Peyer's patch (tissue), 4 donors: ENCODE measurements around the gene STX18. TPM values are rescaled to one million over a fixed set of nuclear protein-coding genes. Genes with fewer than 3 reads are reported as not detected.
A peak's percentile ranks its signal among the peaks of the same experiment; 100 is the strongest.

Source experiments
- DNase-seq, 3 donors: peaks; one replicate each; pipeline ENCODE4 v3.0.0-alpha.2; 2017 to 2019
- H3K27ac ChIP-seq, 4 donors: fragments of 200-600 bp; sonication (generic); one replicate each; pipeline ENCODE4 v1.5.1; 2016 to 2019
- H3K27me3 ChIP-seq, 2 donors: fragments of 200-600 bp; sonication (generic); one replicate each; pipeline ENCODE4 v1.5.1; 2019
- H3K36me3 ChIP-seq, 3 donors: fragments of 200-600 bp; sonication (generic); one replicate each; pipeline ENCODE4 v1.5.1; 2016 to 2019
- H3K4me1 ChIP-seq, 4 donors: fragments of 200-600 bp; sonication (generic); one replicate each; pipeline ENCODE4 v1.5.1; 2016 to 2019
- H3K4me3 ChIP-seq, 4 donors: fragments of 200-600 bp; sonication (generic); 1 replicate in 3 of 4; 2 replicates in 1 of 4; pipeline ENCODE4 v1.5.1; 2016 to 2019; ENCODE audit warnings: mild to moderate bottlenecking in 1 of 4
- H3K9me3 ChIP-seq, 4 donors: fragments of 200-600 bp; sonication (generic); one replicate each; pipeline ENCODE4 v1.5.1; 2016 to 2019; ENCODE audit warnings: mild to moderate bottlenecking in 1 of 4
- POLR2A ChIP-seq, 2 donors: fragments of 450-650 bp; IDR thresholded peaks; one replicate each; pipeline ENCODE4 v1.5.1; 2017; ENCODE audit warnings: antibody characterized with exemption in 2 of 2, mild to moderate bottlenecking in 2 of 2, moderate library complexity in 2 of 2
- total RNA-seq, 4 donors: library from RNA; depleted of rRNA; stranded (reverse); fragments of >200 nt; gene quantifications; one replicate each; pipeline ENCODE4 v1.1.0, GENCODE V29; 2016
- TF ChIP-seq, protein P1 (sequence below), 6 experiments: fragments of 450-650 bp in 4 of 6; fragments of 200-600 bp in 2 of 6; sonication (generic) in 1 of 6; IDR thresholded peaks; one replicate each; pipeline ENCODE4 v1.5.1; 2017 to 2019; ENCODE audit warnings: antibody characterized with exemption in 6 of 6, mild to moderate bottlenecking in 3 of 6, moderate library complexity in 1 of 6

The STX18 gene
- total RNA-seq, 4 donors from 2014 or later = 33.0 to 56.0 (median 42.3) TPM

DNA sequence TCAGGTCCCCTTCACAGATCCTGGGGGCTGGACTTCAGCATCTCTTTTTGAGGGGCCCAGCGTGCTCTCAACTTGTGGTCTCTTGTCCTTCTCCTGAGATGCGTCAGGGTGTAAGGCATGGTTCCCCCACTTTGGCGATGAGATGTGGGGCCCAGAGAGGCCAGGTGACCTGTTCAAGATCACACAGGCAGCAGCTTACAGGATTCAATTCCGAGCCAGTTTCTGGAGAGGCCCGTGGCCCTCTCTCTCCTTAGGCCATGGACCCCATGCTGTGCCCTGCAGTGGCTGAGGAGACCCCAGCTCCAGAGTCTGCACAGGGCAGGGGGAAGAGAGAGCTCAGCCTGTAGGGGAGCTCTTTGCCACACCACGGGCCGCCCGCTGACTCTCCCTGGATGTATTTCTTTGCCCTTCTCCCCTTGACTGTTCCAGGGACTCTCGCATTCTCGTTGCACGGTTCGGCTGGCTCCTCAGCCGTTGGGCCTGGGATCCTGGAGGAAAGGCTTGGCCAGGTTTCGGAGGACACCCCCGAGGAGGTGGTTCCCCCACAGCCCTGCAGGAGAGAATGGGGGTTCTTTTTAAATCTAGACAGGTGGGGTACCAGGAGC lies 136.4 kb downstream of the STX18 start:
- Histone ChIP-seq H3K9me3 (no peaks in the 10 kb centered on the region), H3K27ac (no peak overlapping the region), H3K36me3 (no peaks in the 10 kb centered on the region), H3K27me3 (no peaks in the 10 kb centered on the region), H3K4me3 (no peak overlapping the region), H3K4me1 (no peaks in the 10 kb centered on the region)
- no peak for DNase-seq
- TF ChIP-seq POLR2A (IDR thresholded peaks at IDR 0.05) = no peak
- TF ChIP-seq, protein P1, sequence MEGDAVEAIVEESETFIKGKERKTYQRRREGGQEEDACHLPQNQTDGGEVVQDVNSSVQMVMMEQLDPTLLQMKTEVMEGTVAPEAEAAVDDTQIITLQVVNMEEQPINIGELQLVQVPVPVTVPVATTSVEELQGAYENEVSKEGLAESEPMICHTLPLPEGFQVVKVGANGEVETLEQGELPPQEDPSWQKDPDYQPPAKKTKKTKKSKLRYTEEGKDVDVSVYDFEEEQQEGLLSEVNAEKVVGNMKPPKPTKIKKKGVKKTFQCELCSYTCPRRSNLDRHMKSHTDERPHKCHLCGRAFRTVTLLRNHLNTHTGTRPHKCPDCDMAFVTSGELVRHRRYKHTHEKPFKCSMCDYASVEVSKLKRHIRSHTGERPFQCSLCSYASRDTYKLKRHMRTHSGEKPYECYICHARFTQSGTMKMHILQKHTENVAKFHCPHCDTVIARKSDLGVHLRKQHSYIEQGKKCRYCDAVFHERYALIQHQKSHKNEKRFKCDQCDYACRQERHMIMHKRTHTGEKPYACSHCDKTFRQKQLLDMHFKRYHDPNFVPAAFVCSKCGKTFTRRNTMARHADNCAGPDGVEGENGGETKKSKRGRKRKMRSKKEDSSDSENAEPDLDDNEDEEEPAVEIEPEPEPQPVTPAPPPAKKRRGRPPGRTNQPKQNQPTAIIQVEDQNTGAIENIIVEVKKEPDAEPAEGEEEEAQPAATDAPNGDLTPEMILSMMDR (IDR thresholded peaks at IDR 0.05) = no peak

DNA sequence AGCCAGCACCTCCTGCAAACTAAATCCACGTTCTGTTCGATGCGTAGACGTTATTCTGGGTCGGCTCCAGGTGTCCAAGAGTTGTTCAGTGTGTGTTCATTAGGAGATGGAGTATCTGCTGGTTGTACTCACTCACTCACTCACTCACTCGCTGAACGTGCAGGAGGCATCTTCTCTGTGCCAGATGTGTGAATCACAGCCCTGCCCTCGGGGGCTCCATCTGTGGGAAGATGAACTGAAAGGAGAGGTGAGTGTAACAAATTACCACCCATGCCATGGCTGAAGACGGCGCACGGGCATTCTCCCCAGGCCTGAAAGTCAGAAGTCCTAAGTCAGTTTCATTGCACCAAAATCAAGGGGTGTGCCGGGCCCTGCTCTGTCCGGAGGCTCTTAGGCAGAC lies 138.9 kb downstream of the STX18 start:
- TF ChIP-seq, protein P1 (IDR thresholded peaks at IDR 0.05) = no peak
- TF ChIP-seq POLR2A (IDR thresholded peaks at IDR 0.05) = no peak
- DNase-seq = no peak
- Histone ChIP-seq H3K36me3 (no peaks in the 10 kb centered on the region), H3K27ac (no peak overlapping the region), H3K4me3 (no peak overlapping the region), H3K27me3 (no peaks in the 10 kb centered on the region), H3K9me3 (no peaks in the 10 kb centered on the region), H3K4me1 (no peaks in the 10 kb centered on the region)

DNA sequence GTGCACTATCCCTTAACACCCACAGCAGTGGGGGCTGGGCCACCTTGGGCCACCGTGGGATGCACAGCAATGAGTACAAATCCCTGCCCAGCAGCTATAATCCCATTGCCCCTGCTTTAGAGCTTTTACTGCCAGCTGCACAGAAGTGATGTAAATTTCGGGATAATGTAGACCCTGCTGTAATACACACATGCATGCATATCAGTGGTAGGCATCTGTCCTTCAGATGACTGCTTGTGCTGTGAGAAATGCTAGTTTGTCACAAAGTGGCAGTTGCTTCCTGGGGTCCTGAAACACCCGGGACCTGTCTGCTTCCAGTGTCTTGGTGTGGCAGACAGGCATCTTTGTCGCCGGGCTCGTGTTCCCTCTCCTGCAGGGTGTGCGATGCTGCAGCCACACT lies 140.8 kb downstream of the STX18 start:
- no peaks in the 10 kb centered on the region for H3K27me3 ChIP-seq
- no peak for DNase-seq
- H3K4me1 ChIP-seq = no peaks in the 10 kb centered on the region
- H3K4me3 ChIP-seq = no peak overlapping the region
- no peak overlapping the region for H3K27ac ChIP-seq
- no peaks in the 10 kb centered on the region for H3K36me3 ChIP-seq
- TF ChIP-seq POLR2A (IDR thresholded peaks at IDR 0.05) = no peak
- TF ChIP-seq, protein P1 (IDR thresholded peaks at IDR 0.05) = no peak
- no peaks in the 10 kb centered on the region for H3K9me3 ChIP-seq

DNA sequence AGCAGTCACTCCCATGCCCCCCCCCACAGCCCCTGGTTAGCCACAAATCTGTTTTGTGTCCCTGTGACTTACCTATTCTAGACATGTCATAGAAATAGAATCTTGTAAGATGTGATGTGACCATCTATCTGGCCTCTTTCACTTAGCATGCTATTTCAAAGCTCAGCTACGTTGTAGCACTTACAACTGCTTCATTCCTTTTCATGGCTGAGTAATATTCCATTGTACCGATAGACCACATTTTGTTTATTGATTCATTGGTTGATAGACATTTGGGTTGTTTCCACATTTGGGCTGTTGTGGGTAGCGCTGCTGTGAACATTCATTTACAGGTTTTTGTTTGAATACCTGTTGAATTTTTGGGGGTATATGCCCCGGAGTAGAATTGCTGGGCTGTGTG lies 143.4 kb downstream of the STX18 start:
- H3K27me3 ChIP-seq = no peaks in the 10 kb centered on the region
- no peak overlapping the region for H3K27ac ChIP-seq
- H3K9me3 ChIP-seq = no peaks in the 10 kb centered on the region
- H3K4me3 ChIP-seq = no peak overlapping the region
- no peak for DNase-seq
- H3K36me3 ChIP-seq = no peaks in the 10 kb centered on the region
- no peaks in the 10 kb centered on the region for H3K4me1 ChIP-seq
- TF ChIP-seq POLR2A (IDR thresholded peaks at IDR 0.05) = no peak
- TF ChIP-seq, protein P1 (IDR thresholded peaks at IDR 0.05) = no peak

DNA sequence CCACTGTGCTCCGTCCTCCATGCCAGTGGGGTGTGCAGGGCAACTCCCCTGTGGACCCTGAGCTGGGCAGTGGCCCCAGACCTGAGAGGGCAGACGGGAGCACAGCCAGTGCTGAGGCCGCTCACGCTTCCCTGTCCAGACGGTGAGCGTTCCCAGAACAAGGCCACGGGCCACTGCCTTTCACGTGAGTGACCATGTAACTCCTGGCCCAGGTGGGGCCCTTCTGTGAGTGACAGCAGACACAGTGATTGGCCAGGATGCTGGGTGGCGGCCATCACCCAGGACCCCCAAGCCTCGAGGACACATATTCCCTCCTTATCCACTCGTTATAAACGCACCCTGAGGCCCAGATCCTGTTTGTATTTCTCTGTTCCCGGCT lies 144.4 kb downstream of the STX18 start:
- DNase-seq = no peak
- Histone ChIP-seq H3K27me3 (no peaks in the 10 kb centered on the region), H3K4me3 (no peak overlapping the region), H3K4me1 (no peaks in the 10 kb centered on the region), H3K36me3 (no peaks in the 10 kb centered on the region), H3K27ac (peak overlapping the region in 1 of 4 donors; percentile 13), H3K9me3 (no peaks in the 10 kb centered on the region)
- TF ChIP-seq, protein P1 (IDR thresholded peaks at IDR 0.05) = no peak
- no peak for TF ChIP-seq POLR2A (IDR thresholded peaks at IDR 0.05)
